Measurements from ENCODE around the gene VCL.

GRCh38 chr10:74027702-74028101 is 29.8 kb downstream of the VCL start:
- no peak for TF ChIP-seq POLR2A (IDR thresholded peaks at IDR 0.05)
- TF ChIP-seq, protein P1, sequence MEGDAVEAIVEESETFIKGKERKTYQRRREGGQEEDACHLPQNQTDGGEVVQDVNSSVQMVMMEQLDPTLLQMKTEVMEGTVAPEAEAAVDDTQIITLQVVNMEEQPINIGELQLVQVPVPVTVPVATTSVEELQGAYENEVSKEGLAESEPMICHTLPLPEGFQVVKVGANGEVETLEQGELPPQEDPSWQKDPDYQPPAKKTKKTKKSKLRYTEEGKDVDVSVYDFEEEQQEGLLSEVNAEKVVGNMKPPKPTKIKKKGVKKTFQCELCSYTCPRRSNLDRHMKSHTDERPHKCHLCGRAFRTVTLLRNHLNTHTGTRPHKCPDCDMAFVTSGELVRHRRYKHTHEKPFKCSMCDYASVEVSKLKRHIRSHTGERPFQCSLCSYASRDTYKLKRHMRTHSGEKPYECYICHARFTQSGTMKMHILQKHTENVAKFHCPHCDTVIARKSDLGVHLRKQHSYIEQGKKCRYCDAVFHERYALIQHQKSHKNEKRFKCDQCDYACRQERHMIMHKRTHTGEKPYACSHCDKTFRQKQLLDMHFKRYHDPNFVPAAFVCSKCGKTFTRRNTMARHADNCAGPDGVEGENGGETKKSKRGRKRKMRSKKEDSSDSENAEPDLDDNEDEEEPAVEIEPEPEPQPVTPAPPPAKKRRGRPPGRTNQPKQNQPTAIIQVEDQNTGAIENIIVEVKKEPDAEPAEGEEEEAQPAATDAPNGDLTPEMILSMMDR (IDR thresholded peaks at IDR 0.05): no peak
